K562 (cell line): ENCODE measurements around the gene LGALS7. TPM values are rescaled to one million over a fixed set of nuclear protein-coding genes. Genes with fewer than 3 reads are reported as not detected.

Experiments used
- ATAC-seq: fragments of 200-7000 bp; cut with Tn5 transposase; 3 replicates; pipeline ENCODE4 v1.9.1; 2020; ENCODE audit warnings: moderate library complexity
- BruUV-seq: library from RNA; stranded (reverse); fragments of 400-500 nt; replicated peaks from 2 replicates; lab custom pipeline; 2021; lab: Mats Ljungman, UMichigan
- CTCF ChIA-PET: fragments of 300-600 bp; formaldehyde crosslinking; extraction: SDS; loops from one replicate; lab custom pipeline; 2021; ENCODE audit warnings: low intra/inter-chr PET ratio; lab: Yijun Ruan, JAX
- POLR2A ChIA-PET: fragments of 300-600, 350-650 bp; sonication (Branson Sonifier 250); formaldehyde crosslinking; extraction: SDS; loops from one replicate; lab custom pipeline; 2021; ENCODE audit warnings: antibody characterized with exemption, inconsistent platforms; lab: Yijun Ruan, JAX
- DNase-seq, 4 experiments: peaks; one replicate each; pipeline versions ENCODE4 v3.0.0 to v3.0.0-alpha.2; 2011 to 2018; ENCODE audit warnings: low spot score in 3 of 4, mixed read lengths in 3 of 4; ENCODE audit errors: extremely low read depth in 1 of 4
- FAIRE-seq: peaks from 2 replicates; lab custom pipeline; 2011; peaks lifted over from hg19 to GRCh38; lab: Jason Lieb, UNC
- H2AFZ ChIP-seq: 2 replicates; pipeline ENCODE4 v1.6.0; 2011; ENCODE audit warnings: low read depth, low read length, control low read depth, inconsistent platforms
- H3K27ac ChIP-seq: fragments of 200-600 bp; 3 replicates; pipeline ENCODE4 v1.8.0; 2011; ENCODE audit warnings: low read depth, mild to moderate bottlenecking, control low read depth, inconsistent platforms, low read length, moderate library complexity, mixed read lengths; ENCODE audit errors: extremely low read depth
- H3K27me3 ChIP-seq, 2 experiments: fragments of 300-600 bp in 1 of 2; 2 replicates in 1 of 2; 3 replicates in 1 of 2; pipeline versions ENCODE4 v1.6.0 to v1.8.0; 2011; ENCODE audit warnings: inconsistent platforms in 2 of 2, low read length in 2 of 2, mild to moderate bottlenecking in 1 of 2, mixed read lengths in 1 of 2, moderate library complexity in 1 of 2; ENCODE audit not compliant: control insufficient read depth in 2 of 2, insufficient read depth in 2 of 2
- H3K36me3 ChIP-seq: fragments of 300-600 bp; 3 replicates; pipeline ENCODE4 v1.8.0; 2011; ENCODE audit warnings: mild to moderate bottlenecking, low read length, inconsistent platforms; ENCODE audit not compliant: control insufficient read depth, insufficient read depth
- H3K4me1 ChIP-seq, 2 experiments: fragments of 200-600 bp in 1 of 2; replicated peaks in 1 of 2; 2 replicates in 1 of 2; 3 replicates in 1 of 2; pipeline versions ENCODE4 v1.5.1 to v1.8.0; 2011; ENCODE audit warnings: inconsistent platforms in 2 of 2, low read length in 2 of 2, mild to moderate bottlenecking in 1 of 2, mixed read lengths in 1 of 2, moderate library complexity in 1 of 2; ENCODE audit not compliant: control insufficient read depth in 2 of 2, insufficient read depth in 2 of 2
- H3K4me2 ChIP-seq: 2 replicates; pipeline ENCODE4 v1.6.1; 2011; ENCODE audit warnings: low read length, control low read depth, inconsistent platforms, mixed read lengths; ENCODE audit not compliant: insufficient read depth
- H3K4me3 ChIP-seq: fragments of 200-600 bp; sonication (generic), shearing (Covaris generic); 2 replicates; pipeline ENCODE4 v1.5.1; 2016; ENCODE audit warnings: control low read depth, inconsistent platforms
- H3K79me2 ChIP-seq: fragments of 200-600 bp; 3 replicates; pipeline ENCODE4 v1.8.0; 2011; ENCODE audit warnings: low read length, inconsistent platforms; ENCODE audit not compliant: control insufficient read depth, insufficient read depth
- H3K9ac ChIP-seq, 2 experiments: 2 replicates each; pipeline versions ENCODE4 v1.6.0 to v1.6.1; 2011; ENCODE audit warnings: low read depth in 2 of 2, low read length in 2 of 2, control low read depth in 1 of 2, inconsistent platforms in 1 of 2, mild to moderate bottlenecking in 1 of 2, mixed read lengths in 1 of 2; ENCODE audit not compliant: insufficient read depth in 1 of 2
- H3K9me1 ChIP-seq: one replicate; pipeline ENCODE4 v1.6.0; 2011; ENCODE audit warnings: inconsistent platforms, mild to moderate bottlenecking, low read length, moderate library complexity; ENCODE audit not compliant: control insufficient read depth, insufficient read depth
- H3K9me3 ChIP-seq: replicated peaks from 2 replicates; pipeline ENCODE4 v1.5.1; 2011; ENCODE audit warnings: low read depth, low read length, inconsistent platforms; ENCODE audit not compliant: control insufficient read depth, insufficient read depth
- H4K20me1 ChIP-seq: replicated peaks from 2 replicates; pipeline ENCODE4 v1.6.1; 2011; ENCODE audit warnings: low read length, inconsistent platforms, mixed read lengths; ENCODE audit not compliant: control insufficient read depth, insufficient read depth
- BCOR ChIP-seq: fragments of 450-650 bp; IDR thresholded peaks from 2 replicates; pipeline ENCODE4 v1.6.1; 2016
- CAMTA2 ChIP-seq: fragments of 250-450 bp; sonication (Bioruptor Pico); conservative IDR thresholded peaks from 2 replicates; pipeline ENCODE4 v1.5.1; 2022
- E2F3 ChIP-seq: fragments of 250-450 bp; sonication (Bioruptor Pico); IDR thresholded peaks from 2 replicates; pipeline ENCODE4 v1.4.0; 2020; ENCODE audit warnings: mild to moderate bottlenecking
- EHMT2 ChIP-seq: fragments of 450-650 bp; IDR thresholded peaks from 2 replicates; pipeline ENCODE4 v1.6.1; 2018; ENCODE audit warnings: antibody characterized with exemption
- ERF ChIP-seq: fragments of 450-650 bp; formaldehyde crosslinking; IDR thresholded peaks from 2 replicates; pipeline ENCODE4 v1.4.0; 2020; ENCODE audit warnings: mild to moderate bottlenecking, mixed read lengths
- FIP1L1 ChIP-seq: fragments of 200-400 bp; formaldehyde crosslinking; IDR thresholded peaks from 2 replicates; pipeline ENCODE4 v1.6.1; 2018; ENCODE audit warnings: mild to moderate bottlenecking, low read depth, low read length; ENCODE audit not compliant: poor library complexity, severe bottlenecking
- GTF2E2 ChIP-seq: fragments of 200-800 bp; sonication (Bioruptor generic); IDR thresholded peaks from 2 replicates; pipeline ENCODE4 v1.6.1; 2016; ENCODE audit warnings: missing genetic modification characterization, missing compliant biosample characterization
- KAT2B ChIP-seq: IDR thresholded peaks from one replicate; pipeline ENCODE4 v1.6.1; 2012; ENCODE audit warnings: low read depth, mild to moderate bottlenecking, control low read depth, inconsistent platforms, low read length, moderate library complexity
- KDM1A ChIP-seq, 2 experiments: fragments of 450-650 bp; IDR thresholded peaks; 2 replicates each; pipeline ENCODE4 v1.6.1; 2016; ENCODE audit warnings: mild to moderate bottlenecking in 2 of 2
- POLR2AphosphoS2 ChIP-seq: IDR thresholded peaks from 2 replicates; pipeline ENCODE4 v1.6.1; 2012; ENCODE audit warnings: low read length, improper control_type of control experiment
- POU5F1 ChIP-seq: fragments of 150-350 bp; IDR thresholded peaks from 2 replicates; pipeline ENCODE4 v1.6.1; 2014; ENCODE audit warnings: borderline replicate concordance, low read length, low read depth, mild to moderate bottlenecking; ENCODE audit not compliant: partially characterized antibody
- SMARCA5 ChIP-seq: fragments of 450-650 bp; IDR thresholded peaks from 2 replicates; pipeline ENCODE4 v1.6.1; 2016
- TEAD1 ChIP-seq, 2 experiments: fragments of 450-650 bp in 1 of 2; sonication (generic) in 1 of 2; formaldehyde crosslinking; IDR thresholded peaks; 2 replicates each; pipeline versions ENCODE4 v1.4.0 to v1.8.0; 2020 to 2022; ENCODE audit warnings: mild to moderate bottlenecking in 2 of 2, missing genetic modification reagents in 1 of 2
- ZNF232 ChIP-seq: sonication (generic); formaldehyde crosslinking; IDR thresholded peaks from 2 replicates; pipeline ENCODE4 v1.8.0; 2022; ENCODE audit warnings: mild to moderate bottlenecking, missing genetic modification reagents
- WGBS: fragments of 100-300 bp; shearing (Covaris generic); methylation state at CpG from one replicate; pipeline ENCODE4 v1.1.6; 2016; ENCODE audit warnings: low coverage, mixed read lengths; ENCODE audit not compliant: insufficient coverage; ENCODE audit errors: missing lambda C conversion rate; 5-methylcytosine and 5-hydroxymethylcytosine counted together
- in situ Hi-C: fragments of 300-500 bp; cut with MboI; formaldehyde crosslinking; loops from 4 replicates; pipeline ENCODE4 v1.15.0; 2018; ENCODE audit warnings: inconsistent platforms, mixed read lengths
- intact Hi-C: fragments of 100-400 bp; cut with micrococcal nuclease; formaldehyde crosslinking; loops from 2 replicates; pipeline ENCODE4 v1.14.2; 2022
- polyA plus RNA-seq, 8 experiments: library from polyadenylated mRNA; depleted of rRNA in 4 of 8; stranded (reverse) in 5 of 8; unstranded in 3 of 8; fragments of >200 nt; fragmentation: Nextera tagmentation in 2 of 8; fragmentation: Illumina TruSeq in 1 of 8; extraction: Ambion mirVana in 2 of 8; extraction: Trizol in 1 of 8; gene quantifications; 2 replicates each; pipeline versions ENCODE4 v1.2.1 to v1.2.3, GENCODE V29; 2011 to 2014; ENCODE audit warnings: inconsistent platforms in 1 of 8, missing spikeins in 1 of 8
- total RNA-seq, 7 experiments: library from RNA; depleted of rRNA in 6 of 7; stranded (reverse); fragments of >200 nt in 6 of 7; fragmentation: Illumina TruSeq in 2 of 7; extraction: Trizol in 2 of 7; gene quantifications; 2 replicates each; pipeline versions ENCODE4 v1.2.1 to v1.2.3, GENCODE V29; 2011 to 2021; ENCODE audit warnings: low replicate concordance in 1 of 7
- TF ChIP-seq, protein P1 (sequence below): fragments of 450-650 bp; IDR thresholded peaks from 2 replicates; pipeline ENCODE4 v1.6.1; 2018; ENCODE audit warnings: mild to moderate bottlenecking, low read depth; ENCODE audit not compliant: partially characterized antibody
- TF ChIP-seq, protein P2 (sequence below): sonication (generic); formaldehyde crosslinking; IDR thresholded peaks from 2 replicates; pipeline ENCODE4 v1.8.0; 2022; ENCODE audit warnings: missing genetic modification reagents, mild to moderate bottlenecking, borderline replicate concordance
- TF ChIP-seq, protein P3 (sequence below): sonication (generic); IDR thresholded peaks from 2 replicates; pipeline ENCODE4 v1.6.1; 2016
- TF ChIP-seq, protein P4 (sequence below): IDR thresholded peaks from 3 replicates; pipeline ENCODE4 v1.6.1; 2011; ENCODE audit warnings: borderline replicate concordance, mild to moderate bottlenecking; ENCODE audit not compliant: insufficient read length, insufficient read depth

The LGALS7 gene
- total and polyA plus RNA-seq, 9 of the 15 experiments (the other 6 are each of a cell fraction or from before 2014, with no cell fraction given) = not detected

DNA sequence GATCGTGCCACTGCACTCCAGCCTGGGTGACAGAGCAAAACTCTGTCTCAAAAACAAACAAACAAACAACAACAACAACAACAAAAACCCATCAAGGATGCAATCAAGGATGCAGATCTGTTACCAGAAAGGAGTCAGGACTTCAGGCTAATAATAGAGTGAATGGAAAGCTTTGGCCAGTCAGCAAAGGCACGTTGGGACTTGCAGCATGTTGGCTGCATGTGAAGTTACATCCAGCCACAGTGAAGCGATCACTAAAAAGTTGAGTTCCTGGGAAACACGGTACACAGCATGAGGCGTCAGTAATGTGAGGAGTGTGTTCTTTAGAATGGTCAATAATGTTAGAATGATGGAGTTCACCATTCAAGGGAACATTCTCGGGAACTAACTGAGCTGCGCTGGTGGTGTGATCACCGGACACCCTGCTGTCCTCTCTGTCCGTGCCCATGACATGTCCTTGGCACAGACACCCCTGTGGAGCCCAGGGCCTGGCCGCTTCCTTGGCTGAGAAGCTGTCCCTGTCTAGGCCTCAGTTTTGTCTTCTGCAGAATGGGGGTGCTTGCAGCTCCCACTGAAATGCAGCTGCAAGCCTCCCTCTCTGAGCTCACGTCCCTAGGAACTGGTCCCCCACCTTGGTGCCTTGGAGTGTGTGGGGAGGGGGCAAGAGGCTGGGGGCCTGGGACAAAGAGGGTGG, 13.4 kb upstream of the LGALS7 start:
- ATAC-seq = no peak
- Histone ChIP-seq H3K9ac (no peak overlapping the region), H3K4me2 (no peak overlapping the region), H3K4me1 (peaks cover 0 to under 1% of the 10 kb centered on the region in 2 experiments; a peak in 2 of 5 replicates), H3K36me3 (no peaks in the 10 kb centered on the region), H3K4me3 (no peak overlapping the region), H3K27ac (no peak overlapping the region), H3K9me3 (no peaks in the 10 kb centered on the region), H3K27me3 (no peaks in the 10 kb centered on the region), H3K79me2 (no peaks in the 10 kb centered on the region), H3K9me1 (no peaks in the 10 kb centered on the region), H4K20me1 (no peaks in the 10 kb centered on the region), H2AFZ (no peak overlapping the region)
- 40% methylated on average over 10 of the region's 11 CpGs for WGBS
- in situ Hi-C loops (no loop called here), intact Hi-C loops (no loop called here)
- BruUV-seq = no TSS peak
- no peak for DNase-seq
- ChIA-PET POLR2A (interaction anchor here (0.6 kb wide), 1 partner anchor 388 kb away, joined by 3 read pairs; no protein-coding TSS in a partner anchor), CTCF (no interaction called here)
- FAIRE-seq = no peak
- TF ChIP-seq CAMTA2 (CRISPR knock-in tag) = no peak
- no peak for TF ChIP-seq KAT2B
- TF ChIP-seq, protein P1, sequence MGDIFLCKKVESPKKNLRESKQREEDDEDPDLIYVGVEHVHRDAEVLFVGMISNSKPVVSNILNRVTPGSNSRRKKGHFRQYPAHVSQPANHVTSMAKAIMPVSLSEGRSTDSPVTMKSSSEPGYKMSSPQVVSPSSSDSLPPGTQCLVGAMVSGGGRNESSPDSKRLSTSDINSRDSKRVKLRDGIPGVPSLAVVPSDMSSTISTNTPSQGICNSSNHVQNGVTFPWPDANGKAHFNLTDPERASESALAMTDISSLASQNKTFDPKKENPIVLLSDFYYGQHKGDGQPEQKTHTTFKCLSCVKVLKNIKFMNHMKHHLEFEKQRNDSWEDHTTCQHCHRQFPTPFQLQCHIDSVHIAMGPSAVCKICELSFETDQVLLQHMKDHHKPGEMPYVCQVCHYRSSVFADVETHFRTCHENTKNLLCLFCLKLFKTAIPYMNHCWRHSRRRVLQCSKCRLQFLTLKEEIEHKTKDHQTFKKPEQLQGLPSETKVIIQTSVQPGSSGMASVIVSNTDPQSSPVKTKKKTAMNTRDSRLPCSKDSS = no peak
- TF ChIP-seq, protein P2, sequence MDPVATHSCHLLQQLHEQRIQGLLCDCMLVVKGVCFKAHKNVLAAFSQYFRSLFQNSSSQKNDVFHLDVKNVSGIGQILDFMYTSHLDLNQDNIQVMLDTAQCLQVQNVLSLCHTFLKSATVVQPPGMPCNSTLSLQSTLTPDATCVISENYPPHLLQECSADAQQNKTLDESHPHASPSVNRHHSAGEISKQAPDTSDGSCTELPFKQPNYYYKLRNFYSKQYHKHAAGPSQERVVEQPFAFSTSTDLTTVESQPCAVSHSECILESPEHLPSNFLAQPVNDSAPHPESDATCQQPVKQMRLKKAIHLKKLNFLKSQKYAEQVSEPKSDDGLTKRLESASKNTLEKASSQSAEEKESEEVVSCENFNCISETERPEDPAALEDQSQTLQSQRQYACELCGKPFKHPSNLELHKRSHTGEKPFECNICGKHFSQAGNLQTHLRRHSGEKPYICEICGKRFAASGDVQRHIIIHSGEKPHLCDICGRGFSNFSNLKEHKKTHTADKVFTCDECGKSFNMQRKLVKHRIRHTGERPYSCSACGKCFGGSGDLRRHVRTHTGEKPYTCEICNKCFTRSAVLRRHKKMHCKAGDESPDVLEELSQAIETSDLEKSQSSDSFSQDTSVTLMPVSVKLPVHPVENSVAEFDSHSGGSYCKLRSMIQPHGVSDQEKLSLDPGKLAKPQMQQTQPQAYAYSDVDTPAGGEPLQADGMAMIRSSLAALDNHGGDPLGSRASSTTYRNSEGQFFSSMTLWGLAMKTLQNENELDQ (CRISPR knock-in tag) = no peak
- no peak for TF ChIP-seq ZNF232 (CRISPR knock-in tag)
- no peak for TF ChIP-seq SMARCA5
- TF ChIP-seq, protein P3, sequence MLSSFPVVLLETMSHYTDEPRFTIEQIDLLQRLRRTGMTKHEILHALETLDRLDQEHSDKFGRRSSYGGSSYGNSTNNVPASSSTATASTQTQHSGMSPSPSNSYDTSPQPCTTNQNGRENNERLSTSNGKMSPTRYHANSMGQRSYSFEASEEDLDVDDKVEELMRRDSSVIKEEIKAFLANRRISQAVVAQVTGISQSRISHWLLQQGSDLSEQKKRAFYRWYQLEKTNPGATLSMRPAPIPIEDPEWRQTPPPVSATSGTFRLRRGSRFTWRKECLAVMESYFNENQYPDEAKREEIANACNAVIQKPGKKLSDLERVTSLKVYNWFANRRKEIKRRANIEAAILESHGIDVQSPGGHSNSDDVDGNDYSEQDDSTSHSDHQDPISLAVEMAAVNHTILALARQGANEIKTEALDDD = no peak
- TF ChIP-seq, protein P4, sequence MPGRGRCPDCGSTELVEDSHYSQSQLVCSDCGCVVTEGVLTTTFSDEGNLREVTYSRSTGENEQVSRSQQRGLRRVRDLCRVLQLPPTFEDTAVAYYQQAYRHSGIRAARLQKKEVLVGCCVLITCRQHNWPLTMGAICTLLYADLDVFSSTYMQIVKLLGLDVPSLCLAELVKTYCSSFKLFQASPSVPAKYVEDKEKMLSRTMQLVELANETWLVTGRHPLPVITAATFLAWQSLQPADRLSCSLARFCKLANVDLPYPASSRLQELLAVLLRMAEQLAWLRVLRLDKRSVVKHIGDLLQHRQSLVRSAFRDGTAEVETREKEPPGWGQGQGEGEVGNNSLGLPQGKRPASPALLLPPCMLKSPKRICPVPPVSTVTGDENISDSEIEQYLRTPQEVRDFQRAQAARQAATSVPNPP = no peak
- no peak for TF ChIP-seq GTF2E2 (tag)
- TF ChIP-seq BCOR = peak; percentile 79
- no peak for TF ChIP-seq ERF (CRISPR knock-in tag)
- no peak for TF ChIP-seq EHMT2
- no peak for TF ChIP-seq FIP1L1
- TF ChIP-seq POLR2AphosphoS2 = no peak
- no peak for TF ChIP-seq POU5F1
- TF ChIP-seq KDM1A (IDR thresholded peaks at IDR 0.05) = 0 out of 4 replicates have a peak, but pooled peaks have one; percentile 31 to 43
- no peak for TF ChIP-seq E2F3
- TF ChIP-seq TEAD1 (CRISPR knock-in tag; IDR thresholded peaks at IDR 0.05) = no peak
